Bronchial epithelial cell (primary cell): ENCODE results near the gene MINDY3. TPM values are rescaled to one million over a fixed set of nuclear protein-coding genes. Genes with fewer than 3 reads are reported as not detected.

Source experiments
- DNase-seq: peaks from one replicate; pipeline ENCODE4 v3.0.0-alpha.2; 2010; ENCODE audit warnings: low read depth
- FAIRE-seq: peaks from 2 replicates; lab custom pipeline; 2011; peaks lifted over from hg19 to GRCh38; lab: Jason Lieb, UNC
- H3K27me3 ChIP-seq: 2 replicates; pipeline ENCODE4 v1.5.1; 2011; ENCODE audit warnings: low read length; ENCODE audit not compliant: control insufficient read depth, insufficient read depth
- H3K36me3 ChIP-seq: 2 replicates; pipeline ENCODE4 v1.5.1; 2011; ENCODE audit warnings: low read length; ENCODE audit not compliant: control insufficient read depth, insufficient read depth
- H3K4me3 ChIP-seq: 2 replicates; pipeline ENCODE4 v1.5.1; 2011; ENCODE audit warnings: mild to moderate bottlenecking, low read depth, low read length, control low read depth
- total RNA-seq: library from RNA; depleted of rRNA; stranded (reverse); fragments of >200 nt; gene quantifications from 2 replicates; pipeline ENCODE4 v1.2.1, GENCODE V29; 2014
- TF ChIP-seq, protein P1 (sequence below): IDR thresholded peaks from 2 replicates; pipeline ENCODE4 v1.5.1; 2011; ENCODE audit warnings: mild to moderate bottlenecking, moderate library complexity, low read length, control low read depth, inconsistent platforms; ENCODE audit not compliant: insufficient read depth, severe bottlenecking

Gene MINDY3
- total RNA-seq, 1 donor from 2014 or later = 19.7 TPM

GRCh38 chr10:15814565-15814964, 45.7 kb downstream of the MINDY3 start:
- H3K36me3 ChIP-seq = no peaks in the 10 kb centered on the region
- DNase-seq = no peak
- TF ChIP-seq, protein P1, sequence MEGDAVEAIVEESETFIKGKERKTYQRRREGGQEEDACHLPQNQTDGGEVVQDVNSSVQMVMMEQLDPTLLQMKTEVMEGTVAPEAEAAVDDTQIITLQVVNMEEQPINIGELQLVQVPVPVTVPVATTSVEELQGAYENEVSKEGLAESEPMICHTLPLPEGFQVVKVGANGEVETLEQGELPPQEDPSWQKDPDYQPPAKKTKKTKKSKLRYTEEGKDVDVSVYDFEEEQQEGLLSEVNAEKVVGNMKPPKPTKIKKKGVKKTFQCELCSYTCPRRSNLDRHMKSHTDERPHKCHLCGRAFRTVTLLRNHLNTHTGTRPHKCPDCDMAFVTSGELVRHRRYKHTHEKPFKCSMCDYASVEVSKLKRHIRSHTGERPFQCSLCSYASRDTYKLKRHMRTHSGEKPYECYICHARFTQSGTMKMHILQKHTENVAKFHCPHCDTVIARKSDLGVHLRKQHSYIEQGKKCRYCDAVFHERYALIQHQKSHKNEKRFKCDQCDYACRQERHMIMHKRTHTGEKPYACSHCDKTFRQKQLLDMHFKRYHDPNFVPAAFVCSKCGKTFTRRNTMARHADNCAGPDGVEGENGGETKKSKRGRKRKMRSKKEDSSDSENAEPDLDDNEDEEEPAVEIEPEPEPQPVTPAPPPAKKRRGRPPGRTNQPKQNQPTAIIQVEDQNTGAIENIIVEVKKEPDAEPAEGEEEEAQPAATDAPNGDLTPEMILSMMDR = no peak
- no peaks in the 10 kb centered on the region for H3K27me3 ChIP-seq
- no peak for FAIRE-seq
- H3K4me3 ChIP-seq = no peak overlapping the region

DNA sequence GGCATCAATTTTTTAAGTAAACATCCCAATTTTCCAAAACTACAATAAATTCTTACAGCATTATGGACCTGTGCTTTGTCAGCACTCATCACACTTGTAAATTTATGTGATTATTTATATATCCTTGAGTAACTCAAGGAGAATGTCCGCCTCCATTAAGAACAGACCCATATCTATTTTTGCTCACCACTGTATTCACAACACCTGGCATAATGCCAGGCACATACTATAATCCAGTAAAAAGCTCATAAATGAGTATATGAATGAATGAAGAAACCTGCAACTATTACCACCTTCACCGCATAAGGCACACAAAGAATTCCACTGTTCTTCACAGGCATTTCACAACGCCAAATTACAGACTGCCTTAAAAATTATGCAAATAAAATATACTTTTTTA, 46.9 kb downstream of the MINDY3 start:
- FAIRE-seq = no peak
- TF ChIP-seq, protein P1 = no peak
- H3K4me3 ChIP-seq = no peak overlapping the region
- H3K27me3 ChIP-seq = no peaks in the 10 kb centered on the region
- no peak for DNase-seq
- peaks cover 2% of the 10 kb centered on the region for H3K36me3 ChIP-seq

DNA sequence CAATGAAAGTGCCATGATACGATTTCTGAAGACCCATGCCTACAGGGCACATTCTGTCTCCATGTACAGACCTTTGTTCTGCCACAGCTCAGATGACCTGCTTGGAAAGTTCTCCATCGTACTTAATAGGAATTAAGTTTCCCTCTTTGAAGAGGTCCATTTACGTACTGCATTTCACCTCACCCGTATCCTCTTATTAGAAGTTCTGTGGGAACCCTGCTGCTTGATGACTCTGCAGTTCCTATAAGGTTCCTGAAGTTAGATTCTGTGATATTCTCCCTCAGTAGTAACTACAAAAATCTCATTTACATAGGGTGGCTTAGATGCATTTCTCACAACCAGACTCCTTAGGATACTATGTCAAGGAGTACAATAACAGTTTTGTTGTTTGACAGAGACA, 50.9 kb downstream of the MINDY3 start:
- TF ChIP-seq, protein P1 = no peak
- no peak overlapping the region for H3K4me3 ChIP-seq
- DNase-seq (no peak), FAIRE-seq (no peak)
- H3K36me3 ChIP-seq = peaks cover 2% of the 10 kb centered on the region
- H3K27me3 ChIP-seq = no peaks in the 10 kb centered on the region

DNA sequence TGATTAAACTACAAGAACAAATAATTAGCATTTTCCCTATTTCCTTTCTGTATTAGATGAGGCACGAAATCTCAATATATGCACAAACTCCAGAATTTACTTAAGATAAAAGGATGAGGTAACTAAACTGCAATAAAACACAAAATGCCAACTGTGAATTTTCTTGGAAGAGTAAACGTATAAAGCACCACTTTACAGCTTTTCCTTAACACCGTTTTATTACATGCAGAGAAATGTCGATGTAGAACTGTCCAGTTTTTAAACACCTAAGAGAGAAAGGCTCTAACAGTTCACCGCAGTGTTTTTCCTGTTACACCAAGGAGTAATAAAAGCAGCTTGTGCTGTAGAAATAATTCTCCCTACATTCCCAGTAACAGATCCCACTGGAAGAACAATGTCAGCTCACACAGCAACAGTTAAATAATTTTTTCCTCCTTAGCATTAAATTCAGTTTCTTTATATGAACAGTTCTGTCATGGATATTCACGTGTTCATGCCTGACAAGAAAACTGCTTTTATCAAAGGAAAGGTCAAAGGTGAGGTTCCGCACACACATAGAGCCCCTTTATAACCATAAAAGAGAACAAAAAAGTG, 52.0 kb downstream of the MINDY3 start:
- TF ChIP-seq, protein P1 = no peak
- no peak for FAIRE-seq

GRCh38 chr10:15805395-15806058, 54.8 kb downstream of the MINDY3 start:
- FAIRE-seq (no peak), DNase-seq (no peak)
- Histone ChIP-seq H3K36me3 (peaks cover 2% of the 10 kb centered on the region), H3K4me3 (no peak overlapping the region), H3K27me3 (no peaks in the 10 kb centered on the region)
- TF ChIP-seq, protein P1 = no peak

More for the DNA sequence above, 52.0 kb downstream of the MINDY3 start:
- Histone ChIP-seq H3K4me3 (no peak overlapping the region), H3K27me3 (no peaks in the 10 kb centered on the region), H3K36me3 (peaks cover 2% of the 10 kb centered on the region)
- DNase-seq = no peak
